Right ventricle myocardium superior (tissue), 1 donor: ENCODE data around the gene KRTAP10-7. TPM values are rescaled to one million over a fixed set of nuclear protein-coding genes. Genes with fewer than 3 reads are reported as not detected.
"Not testable (repeated sequence)": the region's sequence is repeated elsewhere in the genome, so short reads cannot be mapped to it uniquely, and the experiment has no call there.

Experiments used
- ATAC-seq: fragments of 200-7000 bp; cut with Tn5 transposase; one replicate; pipeline ENCODE4 v1.9.1; 2020; ENCODE audit warnings: mild to moderate bottlenecking; ENCODE audit not compliant: poor library complexity
- DNase-seq: peaks from one replicate; pipeline ENCODE4 v3.0.0-alpha.2; 2020
- intact Hi-C: fragments of 100-400 bp; cut with DNase I; formaldehyde crosslinking; loops from one replicate; pipeline ENCODE4 v1.11.2; 2022
- total RNA-seq: library from RNA; stranded (reverse); fragmentation: NEBNext Ultra II Directional; extraction: Animal tissue kit (Norgen Biotek cat#: 25700); gene quantifications from one replicate; pipeline ENCODE4 v1.2.1, GENCODE V29; 2021
- donor health status: DM: no; HTN: yes; CAD: no; lungs with severe emphysema.

The KRTAP10-7 gene
- total RNA-seq, 1 donor from 2014 or later: not detected

DNA sequence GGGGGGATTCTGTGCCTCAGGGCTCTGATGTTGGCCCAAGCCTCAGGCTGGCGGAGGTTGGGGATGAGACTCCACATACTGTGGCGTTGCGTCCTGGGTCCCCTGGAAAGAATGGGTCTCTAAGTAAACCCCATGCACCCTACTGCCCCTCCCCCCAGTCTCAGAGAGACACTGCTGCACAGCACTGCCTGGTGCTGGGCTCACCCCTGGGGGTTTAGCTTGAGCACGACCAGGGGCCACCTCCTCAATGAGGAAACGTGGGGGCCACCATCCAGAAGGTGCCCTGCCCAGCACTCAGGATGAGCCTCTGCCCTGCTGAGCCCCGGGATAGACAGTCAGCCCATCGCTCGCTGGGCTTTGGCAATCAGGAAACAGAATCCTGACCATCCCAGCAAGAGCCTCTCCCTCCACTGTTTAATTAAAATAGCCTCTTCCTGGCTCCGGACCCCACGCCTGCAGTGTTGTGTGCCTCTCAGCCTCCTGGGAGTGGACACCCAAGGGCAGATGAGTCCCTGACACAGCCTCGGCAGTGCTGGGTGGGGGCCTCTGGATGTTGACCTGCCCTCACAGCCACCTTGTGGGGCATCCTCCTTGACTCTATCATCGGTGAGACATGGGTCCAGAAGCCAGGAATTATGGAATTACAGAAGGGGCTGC is 30.4 kb upstream of the KRTAP10-7 start:
- DNase-seq (no peak), ATAC-seq (no peak)
- intact Hi-C loops: no loop called here

DNA sequence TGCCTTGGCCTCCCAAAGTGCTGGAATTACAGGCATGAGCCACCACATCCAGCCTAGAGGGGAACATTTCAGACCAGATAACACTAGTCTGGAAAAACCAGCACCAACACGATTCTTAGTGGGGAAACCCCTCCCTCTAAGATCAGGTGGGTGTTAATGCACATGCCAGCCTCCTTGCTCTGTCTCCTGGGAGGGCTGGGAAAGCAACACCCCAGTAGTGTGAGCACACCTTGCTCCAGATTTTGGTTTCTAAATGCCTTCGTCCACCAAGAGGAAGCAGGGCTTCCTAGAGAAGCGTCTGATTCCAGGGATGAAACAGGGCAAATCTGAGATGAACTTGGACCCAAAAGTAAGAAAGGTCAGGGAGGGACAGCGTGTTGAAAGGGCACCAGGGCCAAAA is 29.1 kb upstream of the KRTAP10-7 start:
- DNase-seq: no peak
- intact Hi-C loops: no loop called here
- no peak for ATAC-seq

DNA sequence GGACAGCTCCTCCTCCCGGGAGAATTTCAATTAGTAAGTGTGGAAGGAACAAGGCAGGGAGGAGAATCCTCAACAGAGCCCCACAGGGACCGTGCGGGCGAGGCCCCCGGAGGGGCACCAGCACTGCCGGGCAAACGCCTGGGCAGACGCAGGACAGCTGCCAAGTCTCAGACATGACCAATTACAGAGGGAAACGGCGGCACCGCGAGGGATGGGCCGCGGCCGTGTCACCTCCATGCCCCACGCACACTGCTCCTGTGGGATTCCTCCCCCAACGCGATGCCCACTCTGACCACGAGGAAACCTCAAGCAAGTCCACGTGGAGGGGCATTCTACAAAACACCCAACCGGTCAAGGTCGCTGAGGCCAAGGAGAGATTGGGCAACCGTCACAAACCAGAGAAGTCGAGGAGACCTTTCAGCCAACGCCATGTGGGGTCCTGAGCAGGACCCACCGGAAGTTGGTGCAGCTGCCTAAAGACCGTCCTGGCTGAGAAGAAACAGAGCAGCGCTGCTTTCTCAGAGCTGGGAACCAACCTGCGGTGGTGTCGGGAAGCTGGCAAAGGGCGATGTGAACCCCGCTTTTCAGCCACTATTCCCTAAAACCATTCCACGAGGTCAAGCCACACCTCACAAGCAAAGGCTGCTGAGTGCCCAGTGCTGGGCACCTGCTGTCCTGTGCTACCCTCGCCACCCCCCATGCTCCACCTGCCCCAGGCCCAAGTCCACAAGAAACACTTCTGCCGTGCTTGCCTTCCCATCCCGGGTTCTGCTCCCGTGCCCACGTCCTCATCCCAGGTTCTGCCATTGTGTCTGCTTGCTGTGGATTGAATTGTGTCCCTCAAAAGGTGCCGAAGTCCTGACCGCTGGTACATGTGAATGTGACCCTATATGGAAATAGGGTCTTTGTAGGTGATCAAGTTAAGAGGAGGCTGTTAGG is 28.3 kb upstream of the KRTAP10-7 start:
- no peak for DNase-seq
- intact Hi-C loops: no loop called here
- no peak for ATAC-seq

DNA sequence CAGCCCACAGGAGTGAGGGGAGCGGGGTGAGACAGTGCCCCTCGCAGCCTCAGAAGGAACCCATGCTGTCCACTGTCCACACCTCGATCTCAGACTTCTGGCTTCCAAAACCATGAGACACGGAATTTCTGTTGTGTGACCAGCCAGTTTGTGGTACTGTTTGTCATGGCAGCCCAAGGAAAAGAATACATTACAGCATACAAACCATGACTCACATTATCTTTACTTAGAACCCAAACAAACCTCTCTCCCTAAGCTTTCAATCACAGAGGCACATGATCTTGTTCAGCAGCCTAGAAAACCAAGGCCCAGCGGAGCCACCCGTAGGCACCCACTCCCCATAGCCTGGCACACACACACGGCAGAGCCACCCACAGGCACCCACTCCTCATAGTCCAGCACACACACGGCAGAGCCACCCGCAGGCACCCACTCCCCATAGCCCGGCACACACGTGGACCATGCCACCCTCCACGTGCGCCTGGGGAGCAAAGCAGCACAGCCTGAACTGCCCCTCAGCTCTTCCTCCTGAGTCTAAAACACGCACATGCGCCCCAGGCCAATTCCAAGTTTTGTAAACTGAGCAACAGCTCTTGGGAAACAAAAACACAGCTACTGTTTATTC is 27.3 kb upstream of the KRTAP10-7 start:
- intact Hi-C loops: no loop called here
- ATAC-seq (no peak), DNase-seq (no peak)

DNA sequence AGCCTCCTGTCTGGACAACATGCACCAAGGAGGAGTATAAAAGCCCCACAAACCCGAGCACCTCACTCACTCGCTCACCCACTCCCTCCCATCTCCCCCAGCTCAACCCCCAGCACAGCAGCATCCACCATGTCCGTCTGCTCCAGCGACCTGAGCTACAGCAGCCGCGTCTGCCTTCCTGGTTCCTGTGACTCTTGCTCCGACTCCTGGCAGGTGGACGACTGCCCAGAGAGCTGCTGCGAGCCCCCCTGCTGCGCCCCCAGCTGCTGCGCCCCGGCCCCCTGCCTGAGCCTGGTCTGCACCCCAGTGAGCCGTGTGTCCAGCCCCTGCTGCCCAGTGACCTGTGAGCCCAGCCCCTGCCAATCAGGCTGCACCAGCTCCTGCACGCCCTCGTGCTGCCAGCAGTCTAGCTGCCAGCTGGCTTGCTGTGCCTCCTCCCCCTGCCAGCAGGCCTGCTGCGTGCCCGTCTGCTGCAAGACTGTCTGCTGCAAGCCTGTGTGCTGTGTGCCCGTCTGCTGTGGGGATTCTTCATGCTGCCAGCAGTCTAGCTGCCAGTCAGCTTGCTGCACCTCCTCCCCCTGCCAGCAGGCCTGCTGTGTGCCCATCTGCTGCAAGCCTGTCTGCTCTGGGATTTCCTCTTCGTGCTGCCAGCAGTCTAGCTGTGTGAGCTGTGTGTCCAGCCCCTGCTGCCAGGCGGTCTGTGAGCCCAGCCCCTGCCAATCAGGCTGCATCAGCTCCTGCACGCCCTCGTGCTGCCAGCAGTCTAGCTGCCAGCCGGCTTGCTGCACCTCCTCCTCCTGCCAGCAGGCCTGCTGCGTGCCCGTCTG is 26.6 kb upstream of the KRTAP10-7 start, which contains the start of gene KRTAP10-4:
Gene KRTAP10-4 (plus strand): TSS at position 100 of the 827 bp plus-strand sequence. CDS start 30 bp downstream, at position 130.
- ATAC-seq, DNase-seq, intact Hi-C loops: not testable (repeated sequence)

DNA sequence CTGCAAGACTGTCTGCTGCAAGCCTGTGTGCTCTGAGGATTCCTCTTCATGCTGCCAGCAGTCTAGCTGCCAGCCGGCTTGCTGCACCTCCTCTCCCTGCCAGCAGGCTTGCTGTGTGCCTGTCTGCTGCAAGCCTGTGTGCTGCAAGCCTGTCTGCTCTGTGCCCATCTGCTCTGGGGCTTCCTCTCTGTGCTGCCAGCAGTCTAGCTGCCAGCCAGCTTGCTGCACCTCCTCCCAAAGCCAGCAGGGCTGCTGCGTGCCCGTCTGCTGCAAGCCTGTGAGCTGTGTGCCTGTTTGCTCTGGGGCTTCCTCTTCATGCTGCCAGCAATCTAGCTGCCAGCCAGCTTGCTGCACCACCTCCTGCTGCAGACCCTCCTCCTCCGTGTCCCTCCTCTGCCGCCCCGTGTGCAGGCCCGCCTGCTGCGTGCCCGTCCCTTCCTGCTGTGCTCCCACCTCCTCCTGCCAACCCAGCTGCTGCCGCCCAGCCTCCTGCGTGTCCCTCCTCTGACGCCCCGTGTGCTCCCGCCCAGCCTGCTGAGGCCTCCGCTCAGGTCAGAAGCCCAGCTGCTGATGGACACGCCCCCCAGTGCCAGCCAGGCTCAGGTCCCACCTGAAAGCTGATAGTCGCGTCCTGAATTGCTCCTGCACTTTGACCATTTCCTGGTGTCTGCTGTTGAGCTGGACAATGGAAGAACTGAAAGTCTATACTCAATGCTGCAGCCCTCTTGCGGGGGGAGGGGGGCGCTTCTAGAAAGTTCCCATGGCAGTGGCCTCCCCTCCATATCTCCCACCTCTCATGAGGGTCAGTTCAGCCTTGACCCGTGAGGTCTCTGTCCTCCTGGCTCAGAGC is 25.7 kb upstream of the KRTAP10-7 start:
- intact Hi-C loops: no loop called here
- no peak for DNase-seq

DNA sequence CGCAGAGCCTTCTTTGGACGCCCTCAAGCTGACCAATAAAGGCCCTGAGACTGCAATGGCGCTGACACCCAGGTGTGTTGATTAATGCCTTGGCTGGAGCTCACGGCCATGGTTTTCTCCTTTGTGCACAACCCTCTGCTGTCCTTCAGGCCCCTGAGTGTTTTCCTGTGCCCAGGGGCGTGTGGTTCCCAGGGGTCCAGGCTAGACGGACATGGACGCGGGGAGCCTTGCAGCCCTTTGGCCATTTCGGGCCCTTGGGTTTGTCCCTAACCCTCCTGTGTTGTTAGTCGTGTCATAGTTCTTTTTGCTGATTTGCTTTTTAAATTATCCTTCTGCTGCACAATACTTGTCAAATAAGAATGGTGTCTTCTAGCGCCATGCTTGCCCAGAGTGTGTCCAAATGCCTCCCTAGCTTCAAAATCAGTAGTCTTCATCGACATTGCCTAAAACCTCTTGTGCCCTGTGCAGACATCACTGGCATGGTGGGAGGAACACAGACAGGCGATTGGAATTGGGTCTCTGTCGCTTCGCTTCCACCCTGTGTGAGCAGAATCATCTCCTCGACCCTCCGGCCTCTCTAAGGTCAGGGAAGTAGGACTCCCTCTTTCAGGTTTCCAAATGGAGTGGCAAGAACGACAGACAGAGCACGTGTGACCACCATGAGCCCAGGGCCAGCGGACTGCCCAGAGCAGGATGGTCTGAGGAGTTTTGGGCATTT is 24.9 kb upstream of the KRTAP10-7 start:
- ATAC-seq (no peak), DNase-seq (no peak)
- intact Hi-C loops: no loop called here

More for the DNA sequence above, 25.7 kb upstream of the KRTAP10-7 start:
- no peak for ATAC-seq

DNA sequence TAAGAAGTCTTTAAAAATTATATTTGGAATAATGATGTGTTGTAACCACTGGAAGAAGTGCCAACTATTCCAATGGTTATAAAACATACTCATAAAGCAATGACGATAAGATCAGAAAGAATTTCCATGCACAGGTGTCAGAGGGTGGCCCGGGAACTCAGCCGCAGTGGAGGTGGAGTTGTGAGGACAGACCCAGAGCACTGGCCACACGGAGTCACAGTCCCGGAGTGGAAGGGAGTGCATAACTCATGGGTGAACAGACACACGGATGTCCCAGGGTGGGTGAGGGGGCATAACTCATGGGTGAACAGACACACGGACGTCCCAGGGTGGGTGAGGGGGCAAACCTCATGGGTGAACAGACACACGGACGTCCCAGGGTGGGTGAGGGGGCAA is 24.4 kb upstream of the KRTAP10-7 start:
- ATAC-seq (no peak), DNase-seq (no peak)
- intact Hi-C loops: no loop called here

DNA sequence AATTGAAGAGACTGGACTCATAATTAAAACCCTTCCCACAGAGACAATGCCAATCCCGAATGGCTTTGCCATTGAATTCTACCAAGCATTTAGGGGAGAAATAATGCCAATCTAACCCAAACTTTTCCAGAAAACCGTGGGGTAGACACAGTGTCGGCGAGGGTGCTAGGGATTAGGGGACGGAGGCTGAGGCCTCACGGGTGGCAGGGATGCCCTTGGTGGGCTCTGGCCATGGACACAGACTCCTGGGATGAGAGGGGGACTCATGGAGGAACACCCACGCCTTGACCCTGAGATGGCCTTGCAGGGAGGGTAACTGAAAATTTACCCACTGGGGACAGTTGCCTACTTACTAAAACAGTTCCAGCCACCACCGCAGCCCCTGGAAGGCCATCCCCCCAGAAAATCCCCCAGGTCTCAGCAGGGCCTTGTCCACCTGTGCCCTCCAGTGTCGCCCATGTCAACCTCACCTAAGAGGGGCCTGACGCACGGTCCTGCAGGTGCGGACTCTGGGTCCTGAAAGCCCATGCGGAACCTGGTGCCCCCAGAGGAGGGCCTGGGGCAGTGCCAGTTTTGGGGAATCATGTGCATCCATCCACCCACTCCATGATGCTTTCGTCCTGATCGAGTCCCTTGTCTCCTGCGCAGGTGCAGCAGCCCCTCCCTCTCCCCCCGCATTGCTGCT is 21.9 kb upstream of the KRTAP10-7 start:
- intact Hi-C loops: no loop called here
- ATAC-seq: no peak
- no peak for DNase-seq

DNA sequence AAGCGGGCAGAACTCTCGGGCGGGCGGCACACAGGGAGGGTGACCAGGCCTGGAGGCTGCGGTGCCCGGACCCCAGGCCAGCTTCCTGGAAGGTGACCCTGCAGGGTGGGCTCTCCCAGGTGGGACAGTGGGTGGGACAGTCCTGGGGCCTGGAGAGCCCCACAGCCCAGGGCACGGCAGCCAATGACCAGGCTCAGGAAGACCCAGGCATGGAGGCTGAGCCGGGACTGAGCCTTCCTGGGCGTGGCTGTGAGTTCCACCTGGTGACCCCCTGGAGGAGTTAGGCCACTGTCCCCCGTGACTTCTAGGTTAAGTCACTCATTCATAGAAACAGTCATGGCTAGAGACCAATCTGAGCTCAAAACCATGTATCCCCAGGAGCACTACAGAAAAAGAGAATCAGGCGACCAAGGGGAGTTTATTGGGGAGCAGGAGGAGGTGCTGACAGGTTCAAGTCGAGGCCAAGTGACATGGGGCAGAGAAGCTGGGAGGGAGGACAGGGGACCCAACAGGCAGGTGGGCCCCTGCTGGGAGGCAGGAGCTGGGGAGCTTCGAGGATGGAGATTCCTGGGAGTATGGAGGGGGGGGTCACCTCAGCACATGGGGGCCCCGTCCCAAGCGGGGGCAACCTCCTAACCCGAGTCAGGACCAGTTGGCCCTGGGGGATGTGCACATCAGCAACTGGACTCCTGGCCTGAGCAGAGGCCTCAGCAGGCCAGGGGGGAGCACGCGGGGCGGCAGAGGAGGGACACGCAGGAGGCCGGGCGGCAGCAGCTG is 21.2 kb upstream of the KRTAP10-7 start:
- ATAC-seq (no peak), DNase-seq (no peak)
- intact Hi-C loops: no loop called here

DNA sequence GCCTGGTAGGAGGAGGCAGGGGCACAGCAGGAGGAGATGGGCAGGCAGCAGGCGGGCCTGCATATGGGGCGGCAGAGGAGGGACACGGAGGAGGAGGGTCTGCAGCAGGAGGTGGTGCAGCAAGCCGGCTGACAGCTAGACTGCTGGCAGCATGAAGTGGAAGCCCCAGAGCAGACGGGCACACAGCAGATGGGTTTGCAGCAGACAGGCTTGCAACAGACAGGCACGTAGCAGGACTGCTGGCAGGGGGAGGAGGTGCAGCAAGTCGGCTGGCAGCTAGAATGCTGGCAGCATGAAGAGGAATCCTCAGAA is 20.6 kb upstream of the KRTAP10-7 start:
- no peak for DNase-seq
- intact Hi-C loops: no loop called here
- ATAC-seq: no peak

DNA sequence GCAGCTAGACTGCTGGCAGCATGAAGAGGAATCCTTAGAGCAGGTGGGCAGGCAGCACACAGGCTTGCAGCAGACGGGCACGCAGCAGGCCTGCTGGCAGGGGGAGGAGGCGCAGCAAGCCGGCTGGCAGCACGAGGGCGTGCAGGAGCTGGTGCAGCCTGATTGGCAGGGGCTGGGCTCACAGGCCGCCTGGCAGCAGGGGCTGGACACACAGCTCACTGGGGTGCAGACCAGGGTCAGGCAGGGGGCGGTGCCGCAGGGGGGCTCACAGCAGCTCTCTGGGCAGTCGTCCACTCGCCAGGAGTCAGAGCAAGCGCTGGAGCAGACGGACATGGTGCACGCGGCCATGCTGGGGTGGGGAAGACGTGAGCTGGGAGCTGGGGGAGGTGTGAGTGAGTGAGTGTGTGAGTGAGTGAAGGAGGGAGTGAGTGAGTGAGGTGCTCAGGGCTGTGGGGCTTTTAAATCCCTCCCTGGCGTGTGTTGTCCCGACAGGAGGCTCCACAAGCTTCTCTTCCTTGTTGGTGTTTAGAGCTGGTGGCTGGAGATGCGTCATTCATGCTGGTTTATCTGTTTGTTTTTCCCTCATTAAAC is 20.1 kb upstream of the KRTAP10-7 start, which contains the start of gene KRTAP10-5:
Gene KRTAP10-5 (minus strand): TSS at position 374 of the 591 bp plus-strand sequence. CDS start 26 bp downstream, at position 348.
- ATAC-seq: peak; percentile 22
- DNase-seq, intact Hi-C loops: not testable (repeated sequence)

DNA sequence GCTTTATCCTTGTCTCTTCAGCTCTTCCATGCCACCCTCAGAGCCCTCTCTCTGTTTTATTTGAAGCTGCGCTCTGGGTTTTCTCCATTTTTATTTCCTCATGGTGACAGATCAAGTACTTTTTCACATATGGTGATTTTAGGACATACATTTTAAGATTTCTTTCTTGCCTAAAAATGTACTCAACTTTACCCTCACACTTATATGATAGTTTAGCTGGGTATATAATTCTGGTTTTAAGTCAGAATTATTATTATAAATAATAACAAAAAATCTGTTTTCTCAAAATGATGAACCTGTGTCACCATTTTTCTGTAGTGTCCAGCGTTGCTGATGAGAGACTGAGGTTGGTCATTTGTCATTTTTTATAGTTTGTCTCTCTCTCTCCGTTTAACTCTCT is 19.2 kb upstream of the KRTAP10-7 start:
- intact Hi-C loops: no loop called here
- DNase-seq (no peak), ATAC-seq (no peak)

DNA sequence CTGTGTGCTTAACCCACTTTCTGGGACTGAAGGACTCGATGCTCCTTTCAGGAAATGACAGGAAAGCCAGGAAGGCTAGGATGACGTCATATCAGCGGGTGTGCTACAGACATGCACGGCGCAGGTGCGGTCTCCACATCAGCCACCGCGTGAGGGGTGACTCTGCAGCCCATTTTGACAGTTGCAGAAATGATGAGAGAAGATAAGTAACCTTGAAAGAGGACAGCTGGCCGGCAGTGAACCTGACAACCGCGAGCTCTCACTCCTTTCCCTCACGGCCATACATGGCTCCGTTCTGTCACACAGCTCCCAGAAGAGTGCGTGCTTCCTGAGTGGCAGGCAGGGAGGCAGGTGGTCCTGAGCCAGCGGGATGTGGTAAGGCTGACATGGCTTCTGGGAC is 18.3 kb upstream of the KRTAP10-7 start:
- no peak for DNase-seq
- intact Hi-C loops: no loop called here

DNA sequence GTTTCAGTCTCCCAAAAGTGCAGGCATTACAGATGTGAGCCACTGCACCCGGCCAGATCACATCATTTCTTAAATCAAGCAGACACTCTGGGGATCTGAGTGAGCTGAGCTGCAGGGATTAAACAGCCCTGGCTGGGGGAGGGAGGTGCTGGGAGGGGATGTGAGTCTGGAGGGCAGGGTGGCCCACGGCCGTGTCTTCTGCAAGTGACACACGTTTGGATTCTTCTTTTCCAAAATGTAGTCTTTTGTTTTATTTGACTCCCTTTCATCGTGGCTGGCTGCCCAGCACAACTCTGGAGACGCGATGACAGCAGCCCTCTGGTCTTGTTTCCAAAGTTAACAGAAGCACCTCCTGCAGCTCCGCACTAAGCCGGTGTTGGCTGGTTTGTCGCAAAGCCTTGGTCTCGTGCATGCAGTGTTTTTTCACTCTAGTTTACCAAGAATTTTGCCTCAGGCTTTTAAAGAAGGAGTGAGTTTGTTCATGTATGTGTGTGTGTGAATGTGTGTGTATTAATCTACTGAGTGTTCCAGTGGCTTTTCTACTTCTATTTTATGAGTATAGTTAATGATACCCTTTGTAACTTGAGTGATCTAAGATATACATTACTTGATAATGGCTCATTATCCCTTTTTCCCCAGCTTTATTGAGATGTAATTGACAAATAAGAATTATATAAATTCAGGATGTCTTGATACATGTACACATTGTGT is 17.2 kb upstream of the KRTAP10-7 start:
- intact Hi-C loops: no loop called here
- ATAC-seq (peak; percentile 57), DNase-seq (no peak)

More for the DNA sequence above, 18.3 kb upstream of the KRTAP10-7 start:
- no peak for ATAC-seq
